WTC11 (cell line): Measurements from ENCODE around the gene NENF. TPM values are rescaled to one million over a fixed set of nuclear protein-coding genes. Genes with fewer than 3 reads are reported as not detected.
A peak's percentile ranks its signal among the peaks of the same experiment; 100 is the strongest.

Source experiments
- ATAC-seq: fragments of 200-7000 bp; cut with Tn5 transposase; 2 replicates; pipeline ENCODE4 v1.10.0; 2021; ENCODE audit warnings: mild to moderate bottlenecking, moderate library complexity
- CTCF ChIA-PET: fragments of 300-600 bp; sonication (Branson Sonifier 250); formaldehyde crosslinking; loops from one replicate; lab custom pipeline; 2021; ENCODE audit warnings: antibody characterized with exemption; lab: Charles Lee
- POLR2A ChIA-PET: fragments of 350-600 bp; sonication (Branson Sonifier 250); formaldehyde crosslinking; loops from one replicate; lab custom pipeline; 2021; ENCODE audit warnings: antibody characterized with exemption; lab: Charles Lee
- DNase-seq: peaks from one replicate; pipeline ENCODE4 v3.0.0; 2021; ENCODE audit warnings: low spot score
- H3K27ac Mint-ChIP-seq: 2 replicates; pipeline ENCODE4 v1.8.0; 2021; ENCODE audit warnings: mixed read lengths
- H3K27me3 Mint-ChIP-seq: 2 replicates; pipeline ENCODE4 v1.8.0; 2021; ENCODE audit warnings: low read depth, mild to moderate bottlenecking, moderate library complexity, mixed read lengths
- H3K36me3 Mint-ChIP-seq: 2 replicates; pipeline ENCODE4 v1.8.0; 2021; ENCODE audit warnings: mixed read lengths
- H3K4me1 Mint-ChIP-seq: 2 replicates; pipeline ENCODE4 v1.8.0; 2022; ENCODE audit warnings: mixed read lengths
- H3K4me3 Mint-ChIP-seq: 2 replicates; pipeline ENCODE4 v1.8.0; 2021; ENCODE audit warnings: mild to moderate bottlenecking, moderate library complexity, mixed read lengths
- H3K9me3 Mint-ChIP-seq: 2 replicates; pipeline ENCODE4 v1.8.0; 2021; ENCODE audit warnings: mixed read lengths
- ETV6 ChIP-seq: sonication (generic); formaldehyde crosslinking; IDR thresholded peaks from 2 replicates; pipeline ENCODE4 v1.8.1; 2022; ENCODE audit warnings: mild to moderate bottlenecking, missing genetic modification reagents
- FOXJ3 ChIP-seq: sonication (generic); formaldehyde crosslinking; IDR thresholded peaks from 2 replicates; pipeline ENCODE4 v1.9.0; 2021; ENCODE audit warnings: missing genetic modification reagents, mild to moderate bottlenecking, borderline replicate concordance
- FOXK1 ChIP-seq: sonication (generic); formaldehyde crosslinking; IDR thresholded peaks from 2 replicates; pipeline ENCODE4 v1.8.0; 2022; ENCODE audit warnings: mild to moderate bottlenecking, moderate library complexity, missing genetic modification reagents
- FOXP1 ChIP-seq: sonication (generic); formaldehyde crosslinking; IDR thresholded peaks from 2 replicates; pipeline ENCODE4 v1.8.0; 2022; ENCODE audit warnings: missing genetic modification reagents, mild to moderate bottlenecking, moderate library complexity, borderline replicate concordance
- GABPB1 ChIP-seq: sonication (generic); formaldehyde crosslinking; IDR thresholded peaks from 2 replicates; pipeline ENCODE4 v1.8.1; 2023; ENCODE audit warnings: mild to moderate bottlenecking, missing genetic modification reagents
- NFYB ChIP-seq: sonication (generic); formaldehyde crosslinking; conservative IDR thresholded peaks from 2 replicates; pipeline ENCODE4 v1.8.0; 2022; ENCODE audit warnings: low read depth, missing genetic modification reagents
- SMAD3 ChIP-seq: sonication (generic); formaldehyde crosslinking; IDR thresholded peaks from 2 replicates; pipeline ENCODE4 v1.8.0; 2022; ENCODE audit warnings: missing genetic modification reagents, mild to moderate bottlenecking, borderline replicate concordance
- SP1 ChIP-seq: sonication (generic); formaldehyde crosslinking; conservative IDR thresholded peaks from 2 replicates; pipeline ENCODE4 v1.8.1; 2022; ENCODE audit warnings: missing genetic modification reagents
- ZBTB43 ChIP-seq: sonication (generic); formaldehyde crosslinking; IDR thresholded peaks from 2 replicates; pipeline ENCODE4 v1.8.1; 2023; ENCODE audit warnings: mild to moderate bottlenecking, missing genetic modification reagents
- ZNF138 ChIP-seq: sonication (generic); formaldehyde crosslinking; conservative IDR thresholded peaks from 2 replicates; pipeline ENCODE4 v1.8.1; 2022; ENCODE audit warnings: mild to moderate bottlenecking, moderate library complexity, missing genetic modification reagents
- ZNF219 ChIP-seq: sonication (generic); formaldehyde crosslinking; IDR thresholded peaks from 2 replicates; pipeline ENCODE4 v1.8.0; 2023; ENCODE audit warnings: missing genetic modification reagents, mild to moderate bottlenecking, borderline replicate concordance
- ZNF263 ChIP-seq: sonication (generic); formaldehyde crosslinking; IDR thresholded peaks from 2 replicates; pipeline ENCODE4 v1.8.1; 2022; ENCODE audit warnings: low read depth, mild to moderate bottlenecking, moderate library complexity, missing genetic modification reagents
- ZNF396 ChIP-seq: fragments of 250-450 bp; sonication (Bioruptor Pico); IDR thresholded peaks from 2 replicates; pipeline ENCODE4 v1.8.0; 2021; ENCODE audit warnings: mild to moderate bottlenecking, moderate library complexity, borderline replicate concordance
- ZNF423 ChIP-seq: fragments of 250-450 bp; sonication (Bioruptor Pico); IDR thresholded peaks from 2 replicates; pipeline ENCODE4 v2.1.2; 2022; ENCODE audit warnings: mild to moderate bottlenecking, moderate library complexity
- total RNA-seq: library from RNA; stranded (reverse); gene quantifications from 3 replicates; pipeline ENCODE4 v1.2.3, GENCODE V29; 2021
- TF ChIP-seq, protein P1 (sequence below): sonication (generic); formaldehyde crosslinking; IDR thresholded peaks from 2 replicates; pipeline ENCODE4 v1.8.0; 2023; ENCODE audit warnings: missing genetic modification reagents, mild to moderate bottlenecking, borderline replicate concordance
- TF ChIP-seq, protein P2 (sequence below): fragments of 250-450 bp; sonication (Bioruptor Pico); IDR thresholded peaks from 2 replicates; pipeline ENCODE4 v1.9.0; 2021; ENCODE audit warnings: mild to moderate bottlenecking, borderline replicate concordance

NENF gene
- total RNA-seq, 1 experiment from 2014 or later, result 27.3 TPM

DNA sequence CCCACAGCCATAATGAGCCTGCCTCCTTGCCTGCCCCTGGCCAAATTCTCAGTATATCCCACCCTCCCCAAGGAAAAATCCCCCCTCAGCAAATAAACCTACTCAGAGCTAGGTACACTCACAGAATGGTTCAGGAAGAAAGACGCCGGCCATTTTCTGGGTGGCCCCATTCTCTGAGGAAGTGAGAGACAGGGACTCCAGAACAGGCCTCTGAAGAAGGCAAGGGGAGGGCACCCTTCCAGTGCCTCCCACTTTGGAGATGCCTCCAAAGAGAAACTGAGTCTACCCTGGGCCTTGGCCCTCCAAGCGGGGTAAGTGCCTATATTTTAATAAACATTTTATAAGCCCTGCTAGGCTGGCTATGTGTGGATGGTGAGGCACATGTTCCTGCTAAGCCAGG is 20.3 kb upstream of the NENF start (continued):
- TF ChIP-seq, protein P1, sequence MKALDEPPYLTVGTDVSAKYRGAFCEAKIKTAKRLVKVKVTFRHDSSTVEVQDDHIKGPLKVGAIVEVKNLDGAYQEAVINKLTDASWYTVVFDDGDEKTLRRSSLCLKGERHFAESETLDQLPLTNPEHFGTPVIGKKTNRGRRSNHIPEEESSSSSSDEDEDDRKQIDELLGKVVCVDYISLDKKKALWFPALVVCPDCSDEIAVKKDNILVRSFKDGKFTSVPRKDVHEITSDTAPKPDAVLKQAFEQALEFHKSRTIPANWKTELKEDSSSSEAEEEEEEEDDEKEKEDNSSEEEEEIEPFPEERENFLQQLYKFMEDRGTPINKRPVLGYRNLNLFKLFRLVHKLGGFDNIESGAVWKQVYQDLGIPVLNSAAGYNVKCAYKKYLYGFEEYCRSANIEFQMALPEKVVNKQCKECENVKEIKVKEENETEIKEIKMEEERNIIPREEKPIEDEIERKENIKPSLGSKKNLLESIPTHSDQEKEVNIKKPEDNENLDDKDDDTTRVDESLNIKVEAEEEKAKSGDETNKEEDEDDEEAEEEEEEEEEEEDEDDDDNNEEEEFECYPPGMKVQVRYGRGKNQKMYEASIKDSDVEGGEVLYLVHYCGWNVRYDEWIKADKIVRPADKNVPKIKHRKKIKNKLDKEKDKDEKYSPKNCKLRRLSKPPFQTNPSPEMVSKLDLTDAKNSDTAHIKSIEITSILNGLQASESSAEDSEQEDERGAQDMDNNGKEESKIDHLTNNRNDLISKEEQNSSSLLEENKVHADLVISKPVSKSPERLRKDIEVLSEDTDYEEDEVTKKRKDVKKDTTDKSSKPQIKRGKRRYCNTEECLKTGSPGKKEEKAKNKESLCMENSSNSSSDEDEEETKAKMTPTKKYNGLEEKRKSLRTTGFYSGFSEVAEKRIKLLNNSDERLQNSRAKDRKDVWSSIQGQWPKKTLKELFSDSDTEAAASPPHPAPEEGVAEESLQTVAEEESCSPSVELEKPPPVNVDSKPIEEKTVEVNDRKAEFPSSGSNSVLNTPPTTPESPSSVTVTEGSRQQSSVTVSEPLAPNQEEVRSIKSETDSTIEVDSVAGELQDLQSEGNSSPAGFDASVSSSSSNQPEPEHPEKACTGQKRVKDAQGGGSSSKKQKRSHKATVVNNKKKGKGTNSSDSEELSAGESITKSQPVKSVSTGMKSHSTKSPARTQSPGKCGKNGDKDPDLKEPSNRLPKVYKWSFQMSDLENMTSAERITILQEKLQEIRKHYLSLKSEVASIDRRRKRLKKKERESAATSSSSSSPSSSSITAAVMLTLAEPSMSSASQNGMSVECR, result no peak

DNA sequence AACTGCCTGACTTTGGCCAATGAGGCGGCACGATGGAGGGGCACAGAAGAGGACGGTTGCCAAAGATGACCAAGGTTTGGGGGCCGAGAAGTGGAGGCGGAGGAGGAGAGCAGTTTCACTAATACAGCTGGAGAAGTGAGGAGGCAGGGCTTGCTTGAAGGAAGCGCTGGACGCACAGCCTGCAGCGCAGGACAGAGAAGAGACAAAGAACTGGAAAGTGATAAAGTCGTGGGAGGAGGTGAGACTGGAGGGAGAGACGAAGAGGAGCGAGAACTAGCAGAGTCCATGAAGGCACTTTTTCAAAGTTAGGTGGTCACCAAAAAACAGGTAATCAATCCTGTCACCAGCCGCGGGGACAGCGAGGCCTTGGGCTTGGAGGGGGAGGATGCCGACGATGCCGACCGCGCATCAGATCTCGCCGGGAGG is 18.8 kb upstream of the NENF start:
- TF ChIP-seq GABPB1, result no peak
- TF ChIP-seq, protein P2, sequence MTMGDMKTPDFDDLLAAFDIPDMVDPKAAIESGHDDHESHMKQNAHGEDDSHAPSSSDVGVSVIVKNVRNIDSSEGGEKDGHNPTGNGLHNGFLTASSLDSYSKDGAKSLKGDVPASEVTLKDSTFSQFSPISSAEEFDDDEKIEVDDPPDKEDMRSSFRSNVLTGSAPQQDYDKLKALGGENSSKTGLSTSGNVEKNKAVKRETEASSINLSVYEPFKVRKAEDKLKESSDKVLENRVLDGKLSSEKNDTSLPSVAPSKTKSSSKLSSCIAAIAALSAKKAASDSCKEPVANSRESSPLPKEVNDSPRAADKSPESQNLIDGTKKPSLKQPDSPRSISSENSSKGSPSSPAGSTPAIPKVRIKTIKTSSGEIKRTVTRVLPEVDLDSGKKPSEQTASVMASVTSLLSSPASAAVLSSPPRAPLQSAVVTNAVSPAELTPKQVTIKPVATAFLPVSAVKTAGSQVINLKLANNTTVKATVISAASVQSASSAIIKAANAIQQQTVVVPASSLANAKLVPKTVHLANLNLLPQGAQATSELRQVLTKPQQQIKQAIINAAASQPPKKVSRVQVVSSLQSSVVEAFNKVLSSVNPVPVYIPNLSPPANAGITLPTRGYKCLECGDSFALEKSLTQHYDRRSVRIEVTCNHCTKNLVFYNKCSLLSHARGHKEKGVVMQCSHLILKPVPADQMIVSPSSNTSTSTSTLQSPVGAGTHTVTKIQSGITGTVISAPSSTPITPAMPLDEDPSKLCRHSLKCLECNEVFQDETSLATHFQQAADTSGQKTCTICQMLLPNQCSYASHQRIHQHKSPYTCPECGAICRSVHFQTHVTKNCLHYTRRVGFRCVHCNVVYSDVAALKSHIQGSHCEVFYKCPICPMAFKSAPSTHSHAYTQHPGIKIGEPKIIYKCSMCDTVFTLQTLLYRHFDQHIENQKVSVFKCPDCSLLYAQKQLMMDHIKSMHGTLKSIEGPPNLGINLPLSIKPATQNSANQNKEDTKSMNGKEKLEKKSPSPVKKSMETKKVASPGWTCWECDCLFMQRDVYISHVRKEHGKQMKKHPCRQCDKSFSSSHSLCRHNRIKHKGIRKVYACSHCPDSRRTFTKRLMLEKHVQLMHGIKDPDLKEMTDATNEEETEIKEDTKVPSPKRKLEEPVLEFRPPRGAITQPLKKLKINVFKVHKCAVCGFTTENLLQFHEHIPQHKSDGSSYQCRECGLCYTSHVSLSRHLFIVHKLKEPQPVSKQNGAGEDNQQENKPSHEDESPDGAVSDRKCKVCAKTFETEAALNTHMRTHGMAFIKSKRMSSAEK (CRISPR knock-in tag), result 0 out of 2 replicates have a peak, but pooled peaks have one; percentile 50
- TF ChIP-seq NFYB, result no peak
- no peak for TF ChIP-seq FOXJ3 (CRISPR knock-in tag)
- TF ChIP-seq, all 79 proteins: peak for 1
- Mint-ChIP-seq H3K9me3 (no peaks in the 10 kb centered on the region), H3K4me1 (peaks cover 31% of the 10 kb centered on the region), H3K27me3 (peaks cover 6% of the 10 kb centered on the region), H3K27ac (peak overlapping the region; percentile 73), H3K36me3 (peaks cover 28% of the 10 kb centered on the region), H3K4me3 (peak overlapping the region; percentile 91)
- ATAC-seq (no peak), DNase-seq (no peak)
- ChIA-PET POLR2A (interaction anchor here (0.5 kb wide), 1 partner anchor 379 kb away, joined by 3 read pairs; no protein-coding TSS in a partner anchor), CTCF (interaction anchor here (1.2 to 3.2 kb wide), 4 partner anchors 13 to 379 kb away, joined by 3 to 26 read pairs (median 10); partner anchors contain the start of genes DTL and INTS7)

DNA sequence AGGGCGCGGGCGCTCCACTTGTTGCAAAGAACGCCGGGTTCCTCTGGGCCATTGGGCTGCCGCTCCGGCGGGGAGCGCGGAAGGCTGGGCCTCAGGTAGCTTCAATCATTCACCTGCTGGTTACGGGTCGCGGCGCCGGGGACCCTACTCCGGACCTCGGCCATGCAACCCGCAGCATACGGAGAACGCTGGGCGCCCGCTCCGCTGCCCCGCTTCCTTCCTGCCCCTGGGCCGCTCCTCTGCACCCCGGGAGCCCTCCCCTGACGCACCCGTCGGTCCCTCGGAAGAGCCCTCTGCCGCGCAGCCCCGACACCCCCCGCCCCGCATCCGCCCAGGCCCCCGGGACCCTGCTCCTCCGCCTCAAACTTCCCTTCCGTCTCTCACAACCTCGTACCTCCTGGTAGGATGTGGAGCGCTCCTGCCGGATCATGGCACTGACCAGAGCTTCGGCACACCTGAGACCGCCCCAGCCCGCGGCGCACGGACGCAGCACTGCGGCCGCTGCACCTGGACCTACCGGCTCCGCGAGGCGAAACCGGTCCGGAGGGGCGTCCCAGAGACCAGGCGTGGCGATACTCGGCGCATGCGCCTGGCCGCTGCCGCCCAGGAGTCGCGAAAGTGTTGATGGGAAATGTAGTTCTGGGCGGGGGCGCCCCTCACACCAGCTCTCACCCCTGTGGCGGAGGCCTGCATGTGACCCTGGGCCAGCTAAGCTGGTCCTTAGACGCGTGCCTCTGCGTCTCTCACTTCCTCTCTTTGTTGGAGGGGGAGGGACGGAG is 18.2 kb upstream of the NENF start, which contains the start of gene PACC1:
TSS of gene PACC1 (minus strand) at position 559 of the 779 bp plus-strand sequence. CDS start at position 430, 129 bp downstream.
- Mint-ChIP-seq H3K27ac (peak within 1 kb of the TSS; percentile 99), H3K9me3 (no peaks in the 10 kb centered on the region), H3K4me3 (peak within 1 kb of the TSS; percentile 91), H3K4me1 (peaks cover 31% of the 10 kb centered on the region), H3K27me3 (peaks cover 6% of the 10 kb centered on the region), H3K36me3 (peaks cover 22% of the 10 kb centered on the region)
- DNase-seq, result peak; percentile 97
- ChIA-PET POLR2A (interaction anchor here (0.5 to 1.0 kb wide), 4 partner anchors 19 to 464 kb away, joined by 3 to 7 read pairs (median 3); partner anchors contain the start of genes DTL and INTS7), CTCF (interaction anchor here (0.6 to 3.2 kb wide), 6 partner anchors 12 to 715 kb away, joined by 3 to 26 read pairs (median 4); partner anchors contain the start of genes DTL and INTS7)
- peak; percentile 91 for ATAC-seq
- 0 out of 2 replicates have a peak, but pooled peaks have one; percentile 38 for TF ChIP-seq ZBTB43 (CRISPR knock-in tag)
- no peak for TF ChIP-seq ZNF138
- TF ChIP-seq ZNF219, result 0 out of 2 replicates have a peak, but pooled peaks have one; percentile 58
- TF ChIP-seq ZNF423 (CRISPR knock-in tag), result peak; percentile 10; the same call in 1 of the 2 replicates
- peak; percentile 62; the same call in 1 of the 2 replicates for TF ChIP-seq ETV6 (CRISPR knock-in tag)
- peak; percentile 65 for TF ChIP-seq FOXP1
- peak; percentile 78 for TF ChIP-seq SP1
- TF ChIP-seq FOXK1 (CRISPR knock-in tag), result peak; percentile 65; the same call in 1 of the 2 replicates
- peak; percentile 77 for TF ChIP-seq SMAD3 (CRISPR knock-in tag)
- TF ChIP-seq, protein P2 (CRISPR knock-in tag), result no peak
- no peak for TF ChIP-seq ZNF396
- no peak for TF ChIP-seq GABPB1
- TF ChIP-seq ZNF263 (CRISPR knock-in tag), result no peak
